Esophagus mucosa (tissue), 1 donor: ENCODE data around the gene TXN. TPM values are rescaled to one million over a fixed set of nuclear protein-coding genes. Genes with fewer than 3 reads are reported as not detected.
"Not testable (repeated sequence)": the region's sequence is repeated elsewhere in the genome, so short reads cannot be mapped to it uniquely, and the experiment has no call there.

Experiments
- ATAC-seq: fragments of 200-7000 bp; cut with Tn5 transposase; one replicate; pipeline ENCODE4 v1.9.1; 2020
- total RNA-seq: library from RNA; stranded (reverse); gene quantifications from one replicate; pipeline ENCODE4 v1.2.4, GENCODE V29; 2023
- donor health status: DM: yes; HTN: yes; CAD: no.

The TXN gene
- total RNA-seq, 1 donor from 2014 or later, result 647 TPM

DNA sequence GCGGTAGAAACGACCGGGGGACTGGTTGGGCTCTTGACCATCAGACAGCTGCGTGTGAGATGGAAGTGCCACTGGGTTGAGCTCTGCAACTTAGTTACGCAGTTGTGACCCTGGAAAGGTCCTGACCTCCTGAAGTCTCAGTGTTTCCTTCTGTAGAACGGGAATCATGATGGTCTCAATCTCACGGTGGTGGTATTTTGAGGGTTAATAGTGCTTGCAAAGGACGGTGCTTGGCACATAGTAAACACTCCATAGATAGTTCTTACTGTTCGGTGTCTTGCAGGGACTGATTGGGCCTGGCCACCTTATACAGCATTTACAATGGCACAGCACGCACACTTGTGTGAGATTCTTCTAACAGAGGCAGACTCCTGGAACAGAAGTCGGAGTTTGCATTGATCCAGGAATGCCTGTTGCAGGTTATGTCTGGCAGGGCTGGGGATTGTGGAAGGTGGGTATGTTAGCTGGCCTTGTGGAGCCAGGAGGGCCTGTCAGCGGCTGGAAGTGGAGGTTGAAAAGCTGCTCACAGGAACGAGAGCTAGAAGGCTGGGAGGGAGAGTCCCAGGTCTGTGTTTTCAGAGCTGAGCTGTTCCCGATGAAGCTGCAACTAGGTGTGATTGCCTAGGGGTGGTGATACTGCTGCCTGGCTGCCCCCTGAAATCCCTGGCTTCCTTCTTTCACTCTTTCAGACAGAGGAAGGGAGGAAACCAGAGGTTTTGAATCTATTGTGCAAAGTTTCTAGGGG lies 962 bp upstream of the TXN start:
- ATAC-seq, result no peak

GRCh38 chr9:110255463-110256379 lies 586 bp downstream of the TXN start:
- peak; percentile 69 for ATAC-seq

DNA sequence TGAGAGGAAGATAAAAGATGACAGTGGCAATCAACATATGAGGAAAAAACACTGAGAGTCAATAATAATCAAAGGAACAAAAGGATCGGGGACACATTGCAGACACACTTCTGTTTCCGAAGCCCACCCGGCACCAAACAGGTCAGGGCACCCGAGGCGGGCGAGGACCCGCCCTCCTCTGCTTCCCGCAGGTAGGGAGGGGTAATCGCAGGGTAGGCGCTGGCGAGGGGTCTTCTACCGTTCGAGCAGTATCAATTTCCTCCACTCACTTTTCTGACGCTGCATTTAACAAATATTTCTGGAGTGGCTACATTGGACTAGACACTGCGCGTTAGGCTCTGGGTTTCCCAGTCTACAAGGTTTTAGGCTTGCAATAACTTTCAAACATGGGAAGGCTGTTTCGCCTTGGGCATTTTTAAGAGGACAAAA lies 1.3 kb downstream of the TXN start:
- ATAC-seq, result no peak

DNA sequence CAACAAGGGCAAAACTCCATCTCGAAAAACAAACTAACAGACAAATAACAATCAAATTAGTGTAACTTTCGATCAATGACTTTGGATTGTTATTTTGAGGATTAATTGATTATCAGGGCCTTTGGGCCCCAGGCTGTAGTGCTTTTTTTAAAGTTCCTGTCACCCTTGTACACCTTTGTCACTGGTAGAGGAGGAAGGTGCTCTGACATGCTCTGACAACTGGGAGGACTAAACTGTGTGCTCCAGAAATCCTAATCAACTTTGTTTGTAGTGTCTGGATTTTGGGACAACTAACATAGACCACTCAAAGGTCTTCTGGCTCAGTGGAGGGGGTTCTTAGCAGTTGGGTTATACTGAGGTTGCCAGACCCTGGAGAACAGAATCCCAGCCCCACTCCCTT lies 1.8 kb downstream of the TXN start:
- no peak for ATAC-seq

GRCh38 chr9:110252509-110253139 lies 3.7 kb downstream of the TXN start:
- no peak for ATAC-seq

GRCh38 chr9:110251770-110252169 lies 4.5 kb downstream of the TXN start:
- ATAC-seq, result not testable (repeated sequence)

GRCh38 chr9:110251212-110251611 lies 5.1 kb downstream of the TXN start:
- ATAC-seq, result no peak

GRCh38 chr9:110249603-110250002 lies 6.7 kb downstream of the TXN start:
- no peak for ATAC-seq

DNA sequence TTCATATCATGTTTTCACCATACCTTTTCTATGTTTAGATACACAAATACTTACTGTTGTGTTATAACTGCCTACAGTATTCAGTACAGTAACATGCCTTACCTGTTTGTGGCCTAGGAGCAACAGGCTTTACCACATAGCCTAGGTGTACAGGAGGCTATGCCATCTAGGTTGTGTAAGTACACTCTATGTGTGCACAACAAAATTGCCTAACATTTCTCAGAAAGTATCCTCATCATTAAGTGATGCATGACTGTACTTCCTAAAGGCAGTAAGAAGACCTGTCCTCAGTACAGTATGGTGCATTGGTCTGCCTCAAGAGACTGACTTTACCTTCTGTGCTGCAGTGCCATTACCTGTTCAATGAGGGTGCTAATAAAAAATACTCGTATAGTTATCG lies 7.9 kb downstream of the TXN start:
- peak; percentile 93 for ATAC-seq

DNA sequence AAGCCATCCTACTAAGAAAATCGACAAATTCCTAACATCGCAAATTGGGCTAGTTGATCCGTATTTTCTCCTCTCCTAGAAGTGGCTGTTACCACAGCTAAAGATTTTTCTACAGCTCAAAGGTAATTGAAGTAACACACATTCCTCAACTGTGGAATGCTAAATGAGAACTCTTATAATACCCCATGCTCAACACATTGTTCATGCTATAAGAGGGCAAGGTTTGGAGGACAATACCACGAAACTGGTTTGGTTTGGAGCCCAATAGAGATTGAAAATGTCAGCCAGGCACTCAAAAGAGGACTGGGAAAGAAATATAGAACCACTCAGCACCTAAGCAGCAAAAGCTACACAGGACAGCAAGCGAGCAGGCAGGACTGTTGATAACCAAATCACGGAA lies 10.1 kb downstream of the TXN start:
- no peak for ATAC-seq

GRCh38 chr9:110244616-110245015 lies 11.7 kb downstream of the TXN start:
- ATAC-seq, result no peak

DNA sequence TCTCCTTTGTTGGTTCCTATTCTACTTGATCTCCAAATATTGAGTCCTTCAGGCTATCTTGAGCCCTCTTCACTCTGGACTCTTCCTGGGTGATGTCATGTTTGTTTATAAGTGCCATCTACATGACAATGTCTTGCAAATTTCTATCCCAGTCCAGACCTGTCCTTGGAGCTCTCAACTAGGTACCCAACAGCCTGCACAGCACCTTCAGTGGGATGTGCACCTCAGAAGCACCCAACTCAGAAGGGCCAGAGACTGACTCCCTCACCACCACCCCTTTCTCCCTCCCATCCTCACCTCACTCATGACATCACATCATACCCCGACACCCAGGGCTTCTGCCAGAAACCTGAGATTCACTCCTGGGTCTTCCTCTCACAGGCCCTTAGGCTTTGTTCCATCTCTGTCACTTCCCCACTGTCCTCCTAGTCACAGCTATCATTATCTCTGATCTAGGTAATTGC lies 14.4 kb downstream of the TXN start:
- peak; percentile 48 for ATAC-seq

GRCh38 chr9:110241260-110241857 lies 14.9 kb downstream of the TXN start:
- peak; percentile 68 for ATAC-seq

DNA sequence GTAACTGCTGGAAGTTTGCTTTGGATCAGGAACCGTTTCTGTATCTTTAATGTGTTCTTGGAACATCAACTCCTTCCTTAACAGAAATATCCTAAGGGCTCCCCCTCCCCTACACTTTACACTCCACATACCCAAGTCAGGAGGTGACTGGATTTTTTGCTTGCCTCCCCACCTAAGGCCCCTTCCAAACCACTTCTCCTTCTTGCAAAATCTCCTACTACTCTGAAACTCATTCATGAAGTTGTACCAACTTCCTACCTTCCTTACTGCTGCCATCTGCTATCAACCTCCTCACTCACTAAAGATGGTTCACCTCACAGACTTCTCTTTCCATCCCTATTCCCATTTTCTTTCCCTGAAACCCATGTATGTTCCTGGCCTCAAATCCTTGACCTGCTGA lies 16.1 kb downstream of the TXN start:
- ATAC-seq, result peak; percentile 10

DNA sequence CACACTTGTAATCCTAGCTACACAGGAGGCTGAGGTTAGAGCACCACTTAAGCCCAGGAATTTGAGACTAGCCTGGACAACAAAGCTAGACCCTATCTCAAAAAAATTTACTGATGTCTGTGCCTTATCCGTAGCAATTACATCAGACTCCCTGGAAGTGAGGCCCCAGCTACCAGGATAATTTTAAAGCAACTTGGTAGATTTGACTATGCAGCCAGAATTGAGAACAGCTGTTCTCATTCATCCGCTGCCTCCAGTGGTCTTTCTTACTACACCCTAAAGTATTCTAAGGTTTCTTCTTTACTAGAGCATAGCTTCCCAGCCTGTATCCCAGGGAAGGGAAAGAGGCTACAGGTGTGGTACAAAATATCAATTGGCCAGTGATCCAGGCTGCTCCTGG lies 28.0 kb downstream of the TXN start:
- ATAC-seq, result no peak

- ATAC-seq, result no peak
Measured at GRCh38 chr9:110224583-110224982, 31.7 kb downstream of the TXN start.

DNA sequence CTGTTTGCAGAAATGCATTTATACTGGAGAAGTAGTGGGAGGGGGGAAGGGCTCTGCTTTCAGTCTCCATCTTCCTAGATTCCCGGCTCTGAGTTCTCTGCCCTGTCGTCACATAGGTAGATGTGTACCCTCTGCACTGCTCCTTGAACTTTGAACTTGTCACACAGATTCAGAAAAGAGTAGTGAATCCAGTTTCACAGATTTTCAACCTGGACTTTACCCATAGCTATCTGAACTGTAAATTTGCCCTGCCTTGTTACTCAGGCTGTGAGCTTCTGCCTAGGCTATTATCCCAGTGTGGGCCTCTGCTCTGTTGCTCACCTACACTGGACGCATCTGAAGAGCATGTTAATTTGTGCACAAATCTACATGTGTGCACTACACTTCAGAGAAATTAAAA lies 35.5 kb downstream of the TXN start:
- ATAC-seq, result no peak

GRCh38 chr9:110217656-110218099 lies 38.6 kb downstream of the TXN start:
- no peak for ATAC-seq

DNA sequence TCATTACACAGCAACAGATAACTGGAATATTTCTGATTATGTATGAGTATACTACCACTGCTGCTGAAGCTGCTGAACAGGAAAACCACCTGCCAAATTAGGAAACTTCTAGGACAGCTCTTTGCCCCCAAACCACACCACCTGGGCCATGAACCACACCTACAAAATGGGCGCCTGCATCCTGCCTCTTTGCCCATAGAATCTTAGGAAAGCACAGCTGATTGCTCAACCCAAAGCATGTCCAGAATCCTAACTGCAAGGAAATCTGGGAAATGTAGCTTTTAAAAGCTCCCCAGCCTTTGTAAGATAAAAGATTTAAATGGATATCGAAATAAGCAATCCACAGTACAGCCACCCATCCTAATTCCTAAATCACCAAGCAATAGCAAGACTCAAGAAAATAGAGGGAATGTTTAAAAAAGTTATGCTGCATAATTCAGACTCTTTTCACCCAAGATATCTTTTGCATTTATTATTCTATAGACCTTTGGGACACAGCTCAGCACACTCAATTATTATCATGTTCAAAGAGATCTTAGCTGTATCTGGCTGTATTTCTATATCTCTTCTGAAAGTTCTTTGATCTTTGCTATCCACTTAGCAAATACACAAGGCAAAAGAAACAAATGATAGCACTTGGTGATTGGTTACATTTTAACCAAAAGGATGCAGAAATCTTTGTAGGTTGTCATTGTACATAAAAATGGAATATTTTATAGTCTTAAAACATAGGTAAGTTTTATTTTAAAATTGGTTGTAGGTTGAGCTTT lies 41.5 kb downstream of the TXN start:
- no peak for ATAC-seq

DNA sequence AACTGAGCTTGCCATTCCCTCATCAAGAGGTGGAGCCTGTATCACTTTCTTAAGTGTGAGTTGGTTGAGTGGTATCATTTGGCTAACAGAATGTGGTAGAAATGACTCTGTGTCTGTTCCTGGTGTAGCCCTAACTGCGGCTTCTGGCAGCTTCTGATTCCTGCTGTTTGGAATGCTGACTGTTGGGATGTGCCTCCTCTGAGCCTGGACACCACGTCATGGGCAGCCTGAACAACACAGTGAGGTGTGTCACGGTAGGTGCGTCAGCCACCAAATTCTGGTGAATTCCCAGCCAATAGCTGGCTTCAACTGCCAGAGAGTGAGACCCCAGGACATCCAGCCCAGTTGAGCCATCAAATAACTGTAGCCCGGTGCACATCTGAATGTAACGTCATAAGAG lies 42.2 kb downstream of the TXN start:
- ATAC-seq, result no peak

DNA sequence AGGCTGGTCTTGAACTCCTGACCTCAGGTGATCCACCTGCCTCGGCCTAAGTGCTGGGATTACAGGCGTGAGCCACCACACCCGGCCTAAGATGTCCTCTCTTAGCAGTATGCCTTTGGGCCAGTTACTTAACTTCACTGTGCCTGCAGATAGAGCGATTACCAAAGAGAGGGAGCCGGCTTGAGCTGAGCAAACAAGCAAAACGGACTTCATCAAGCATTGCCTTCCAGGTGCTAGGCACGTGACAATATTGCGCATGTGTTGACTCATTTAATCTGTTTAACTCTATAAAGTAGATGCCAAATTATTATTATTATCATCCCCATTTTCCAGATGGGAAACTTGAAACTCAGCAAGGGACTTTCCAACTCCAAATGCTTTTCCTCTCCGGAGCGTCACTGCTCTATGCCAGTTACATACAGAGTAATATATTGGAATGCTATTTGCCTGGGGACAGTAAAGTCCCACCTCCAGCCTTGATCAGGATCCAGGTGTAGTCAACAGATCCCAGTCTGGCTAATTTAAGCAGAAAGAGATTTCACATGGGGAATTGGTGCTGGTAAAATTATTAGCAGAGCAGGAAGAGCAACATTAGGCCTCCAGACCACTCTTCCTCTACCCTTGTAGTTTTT lies 42.8 kb downstream of the TXN start:
- ATAC-seq, result peak; percentile 55
